ENCODE results near the gene MLLT10.

The MLLT10 gene

GRCh38 chr10:21746118-21746517 lies 212.1 kb downstream of the MLLT10 start:
- no peak for TF ChIP-seq CTCF (IDR thresholded peaks at IDR 0.05)

GRCh38 chr10:21747809-21748208 lies 213.8 kb downstream of the MLLT10 start:
- TF ChIP-seq CTCF (IDR thresholded peaks at IDR 0.05) = no peak

GRCh38 chr10:21749788-21750187 lies 215.8 kb downstream of the MLLT10 start:
- no peak for TF ChIP-seq CTCF (IDR thresholded peaks at IDR 0.05)

GRCh38 chr10:21750424-21750823 lies 216.4 kb downstream of the MLLT10 start:
- TF ChIP-seq CTCF (IDR thresholded peaks at IDR 0.05) = no peak

GRCh38 chr10:21751341-21752310 lies 217.6 kb downstream of the MLLT10 start:
- TF ChIP-seq CTCF (IDR thresholded peaks at IDR 0.05) = no peak

GRCh38 chr10:21753497-21754270 lies 219.7 kb downstream of the MLLT10 start:
- TF ChIP-seq CTCF (IDR thresholded peaks at IDR 0.05) = no peak

GRCh38 chr10:21754410-21755011 lies 220.5 kb downstream of the MLLT10 start:
- TF ChIP-seq CTCF (IDR thresholded peaks at IDR 0.05) = no peak

Data from LNCAP (cell line).